HG02885 (cell line): Measurements from ENCODE around the gene DACH1.
"Not testable (repeated sequence)": the region's sequence is repeated elsewhere in the genome, so short reads cannot be mapped to it uniquely, and the experiment has no call there.

ENCODE experiments used
- ATAC-seq: cut with Tn5 transposase; IDR thresholded peaks from one replicate; pipeline ENCODE4 v1.9.1; 2021; ENCODE audit warnings: mild to moderate bottlenecking; ENCODE audit not compliant: unreplicated experiment, poor library complexity

The DACH1 gene

DNA sequence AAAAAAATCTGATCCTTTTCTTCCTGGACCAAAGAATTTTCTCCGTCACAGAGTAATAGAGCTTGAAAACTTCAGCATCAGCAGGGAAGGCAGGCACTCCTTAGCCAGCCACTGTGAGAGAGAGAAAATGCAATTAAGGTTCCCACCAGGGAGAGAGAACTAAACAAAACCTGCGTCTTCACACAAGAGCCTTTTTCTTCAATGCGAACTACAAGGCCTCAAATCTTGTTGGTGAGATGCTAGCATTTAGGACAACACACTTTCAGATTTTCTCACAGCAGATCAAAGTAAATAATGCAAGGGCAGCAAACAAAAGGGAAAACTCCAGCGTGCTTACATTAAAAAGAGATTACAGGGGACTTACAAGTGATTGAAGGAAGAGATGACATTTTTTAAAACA is 80.1 kb downstream of the DACH1 start:
- ATAC-seq = no peak

DNA sequence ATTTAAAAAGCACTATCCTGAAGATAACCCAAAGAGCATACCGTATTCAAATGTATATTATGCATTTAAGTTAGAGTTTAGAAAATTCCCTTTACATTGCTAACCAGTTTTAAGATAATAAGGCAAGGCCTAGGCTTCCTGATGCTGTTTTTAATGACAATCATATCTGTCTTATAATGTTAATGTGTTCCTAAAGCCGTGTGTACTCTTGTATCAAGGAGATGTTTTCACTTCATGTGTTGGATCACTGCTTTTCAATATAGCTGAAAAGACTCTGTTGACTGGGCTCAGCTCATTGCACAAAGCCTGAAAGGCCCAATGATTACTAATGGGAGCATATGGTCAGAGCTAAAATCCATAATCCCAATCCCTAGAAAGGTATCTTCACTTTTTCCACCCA is 81.6 kb downstream of the DACH1 start:
- ATAC-seq = no peak

GRCh38 chr13:71780546-71780945 is 86.5 kb downstream of the DACH1 start:
- no peak for ATAC-seq

- ATAC-seq = not testable (repeated sequence)
Measured at GRCh38 chr13:71778998-71779397, 88.0 kb downstream of the DACH1 start.

DNA sequence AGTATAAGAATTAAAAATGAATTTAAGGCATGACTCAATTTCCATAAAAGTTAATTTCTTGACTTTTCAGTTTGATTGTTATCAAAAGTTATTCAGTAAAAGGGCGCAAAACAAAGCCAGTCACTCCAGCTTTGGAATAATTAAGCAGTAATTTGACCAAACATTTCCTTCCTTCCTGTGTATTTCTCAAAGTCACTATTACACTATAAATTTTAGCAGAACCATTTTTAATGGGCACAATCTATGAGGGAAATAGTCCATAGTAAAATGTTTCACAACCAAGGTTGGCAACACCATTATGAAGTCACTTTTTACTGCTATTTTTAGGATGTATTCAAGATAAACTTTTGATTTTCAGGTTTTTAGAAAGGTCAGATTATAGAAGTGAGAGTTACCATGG is 91.0 kb downstream of the DACH1 start:
- ATAC-seq = no peak

DNA sequence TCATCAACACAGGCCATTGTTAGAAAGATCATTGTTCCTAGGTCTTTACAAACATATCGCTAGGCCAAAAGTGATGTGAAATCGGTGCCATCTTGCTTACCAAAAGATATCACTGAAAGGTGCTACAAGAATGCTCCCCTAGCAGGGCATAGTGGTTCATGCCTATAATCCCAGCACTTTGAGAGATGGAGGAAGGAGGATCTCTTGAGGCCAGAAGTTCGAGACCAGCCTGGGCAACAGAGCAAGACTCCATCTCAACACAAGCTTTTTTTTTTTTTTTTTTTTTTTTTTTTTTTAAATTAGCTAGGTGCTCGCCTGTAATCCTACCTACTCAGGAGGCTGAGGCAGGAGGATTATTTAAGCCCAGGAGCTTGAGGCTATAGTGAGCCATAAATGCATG is 92.1 kb downstream of the DACH1 start:
- no peak for ATAC-seq

GRCh38 chr13:71773531-71773930 is 93.5 kb downstream of the DACH1 start:
- ATAC-seq = no peak

- ATAC-seq = no peak
Measured at GRCh38 chr13:71772361-71772760, 94.6 kb downstream of the DACH1 start.

DNA sequence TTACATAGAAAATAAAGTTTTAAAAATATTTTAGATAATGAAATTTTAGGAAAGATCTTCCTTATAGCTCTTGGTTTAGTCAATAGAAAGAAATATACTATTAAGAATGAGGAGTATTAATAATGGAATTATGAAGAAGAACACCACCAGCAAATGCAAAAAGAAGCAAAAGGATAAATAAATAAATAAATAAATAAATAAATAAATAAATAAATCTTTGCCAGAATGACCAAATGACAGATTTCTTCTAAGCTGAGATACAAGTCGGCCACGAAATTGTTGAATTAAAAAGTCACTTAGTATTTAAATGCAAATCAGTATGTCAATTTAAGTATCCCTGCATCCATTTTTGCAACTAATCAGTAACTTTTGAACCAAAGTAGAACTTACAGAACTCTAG is 95.9 kb downstream of the DACH1 start:
- ATAC-seq = no peak

- ATAC-seq = no peak
Measured at GRCh38 chr13:71770710-71771109, 96.3 kb downstream of the DACH1 start.

GRCh38 chr13:71768881-71769280 is 98.1 kb downstream of the DACH1 start:
- no peak for ATAC-seq

DNA sequence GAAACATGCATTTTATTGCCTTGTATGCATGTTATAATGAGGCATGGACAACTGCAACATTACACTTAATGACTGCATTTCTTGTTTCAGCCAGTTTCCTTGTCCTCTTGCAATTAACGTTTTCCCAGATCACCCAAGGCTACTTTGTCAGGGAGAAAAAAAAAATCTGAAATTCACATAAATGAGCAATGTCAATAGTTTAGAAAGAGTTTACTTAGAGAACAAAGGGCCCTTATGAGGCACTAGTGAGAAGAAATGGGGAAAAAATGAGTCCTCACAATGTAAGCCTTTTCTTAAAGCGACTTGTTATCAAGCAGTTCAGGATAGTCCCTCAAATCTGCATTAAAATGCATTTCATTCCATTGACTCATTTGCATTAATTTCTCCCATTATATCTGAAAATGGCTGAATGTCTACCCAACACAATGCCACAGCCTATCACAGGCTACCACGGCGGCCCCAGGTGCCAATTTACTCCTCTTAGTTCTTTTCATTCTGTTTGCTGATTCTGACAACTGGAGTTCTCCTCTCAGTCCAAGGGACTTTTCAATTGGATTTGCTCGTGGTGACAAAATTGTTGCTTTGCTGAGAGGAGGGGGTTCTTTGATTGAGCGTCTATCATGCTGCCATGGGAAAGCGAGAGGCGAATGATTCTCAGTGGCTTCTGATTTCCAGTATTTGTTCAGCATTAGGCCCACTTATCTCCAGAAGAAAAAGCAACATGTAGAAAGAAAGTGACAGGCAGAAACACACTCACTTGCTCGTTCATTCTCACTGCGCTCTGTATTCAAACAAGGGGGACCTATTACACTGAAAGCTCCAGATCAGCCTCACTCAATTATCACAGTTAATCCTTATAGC is 107.1 kb downstream of the DACH1 start:
- ATAC-seq = no peak

- no peak for ATAC-seq
Measured at GRCh38 chr13:71758828-71759227, 108.2 kb downstream of the DACH1 start.

GRCh38 chr13:71754407-71754974 is 112.5 kb downstream of the DACH1 start:
- ATAC-seq = no peak

- no peak for ATAC-seq
Measured at GRCh38 chr13:71752775-71753513, 114.1 kb downstream of the DACH1 start.

DNA sequence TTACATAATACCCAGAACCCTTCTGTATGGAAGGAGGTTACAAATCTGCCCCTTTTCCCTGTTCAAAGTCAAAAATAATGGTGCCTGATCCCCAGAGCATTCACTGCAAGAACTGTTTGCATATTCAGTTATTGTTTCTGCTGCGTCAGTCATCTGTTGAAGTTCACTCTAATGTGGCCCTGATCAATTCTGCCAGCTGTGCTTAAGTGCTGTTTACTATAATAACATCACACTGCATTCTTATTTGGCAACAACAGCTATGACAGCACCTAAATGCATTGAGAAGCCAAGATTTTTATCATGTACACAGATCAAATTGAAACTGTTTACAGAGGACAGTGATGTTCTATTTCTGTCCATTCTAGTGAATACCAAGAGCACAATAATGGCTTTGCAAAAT is 115.9 kb downstream of the DACH1 start:
- no peak for ATAC-seq

DNA sequence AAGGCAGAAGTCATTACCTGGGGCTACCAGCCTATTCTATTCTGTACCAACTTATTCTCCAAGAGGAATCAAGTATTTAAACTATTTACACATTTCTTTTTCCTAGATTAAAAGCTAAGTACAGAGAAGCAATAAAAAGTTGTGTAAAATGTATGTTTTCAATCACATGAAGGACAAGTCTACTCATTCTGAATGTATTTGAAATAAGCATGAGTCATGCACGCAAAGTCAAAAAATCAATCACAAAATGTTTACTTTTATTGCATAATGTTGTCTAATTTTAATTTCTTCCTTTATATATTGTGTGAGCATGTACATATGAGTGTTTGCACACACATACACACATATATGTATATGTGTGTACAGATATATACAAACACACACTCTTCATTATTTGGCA is 136.7 kb downstream of the DACH1 start:
- ATAC-seq = no peak

DNA sequence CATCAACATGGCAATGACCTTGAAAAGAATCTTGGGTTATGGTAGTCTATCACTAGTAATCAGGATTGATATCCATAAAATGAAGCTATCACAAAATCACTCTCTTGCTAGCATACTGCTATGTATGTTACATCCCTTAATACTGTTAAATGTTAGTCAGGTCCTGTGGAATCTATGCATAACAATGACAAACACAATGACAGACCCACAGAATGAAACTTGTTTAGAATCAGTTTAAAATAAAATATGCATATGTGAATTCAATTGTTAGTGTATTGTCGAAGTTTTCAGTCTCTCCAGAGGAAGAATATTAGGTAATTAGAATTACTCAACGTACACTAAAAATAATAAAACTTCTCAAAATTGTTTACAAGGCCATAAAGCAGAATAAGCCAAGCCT is 137.6 kb downstream of the DACH1 start:
- no peak for ATAC-seq

DNA sequence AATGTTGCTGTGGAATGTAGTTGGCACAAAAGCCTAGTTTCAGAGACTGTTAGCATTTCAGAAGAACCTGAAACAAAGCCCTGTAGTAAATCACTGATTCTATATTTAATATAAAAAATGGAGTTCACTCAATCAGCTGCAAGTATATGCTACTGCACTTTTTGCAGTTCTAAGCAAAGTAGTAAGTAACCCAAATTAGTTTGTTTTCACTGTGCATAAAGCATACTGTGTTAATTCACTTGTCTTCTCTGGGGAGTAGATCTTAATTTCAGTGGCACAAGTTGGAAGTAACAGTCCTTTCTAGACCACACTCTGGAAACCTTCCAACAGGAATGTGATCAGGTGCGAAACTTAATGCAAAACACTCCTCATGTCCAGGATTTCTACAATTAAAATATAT is 139.3 kb downstream of the DACH1 start:
- no peak for ATAC-seq

- no peak for ATAC-seq
Measured at GRCh38 chr13:71727042-71727441, 140.0 kb downstream of the DACH1 start.

GRCh38 chr13:71722206-71722605 is 144.8 kb downstream of the DACH1 start:
- ATAC-seq = no peak
